Retina (tissue), 1 donor: Measurements from ENCODE around the gene MBOAT2.
A peak's percentile ranks its signal among the peaks of the same experiment; 100 is the strongest.

ENCODE experiments used
- DNase-seq: peaks from one replicate; pipeline ENCODE4 v3.0.0-alpha.2; 2016

MBOAT2 gene

GRCh38 chr2:9015998-9016397 is 12.5 kb upstream of the MBOAT2 start:
- DNase-seq: no peak

- DNase-seq: no peak
Observed at GRCh38 chr2:9013403-9013802, 9.9 kb upstream of the MBOAT2 start.

GRCh38 chr2:9010866-9011265 is 7.4 kb upstream of the MBOAT2 start:
- DNase-seq: no peak

- DNase-seq: no peak
Observed at GRCh38 chr2:9008951-9009664, 5.6 kb upstream of the MBOAT2 start.

GRCh38 chr2:9006368-9006767 is 2.9 kb upstream of the MBOAT2 start:
- no peak for DNase-seq

GRCh38 chr2:9004338-9005204 is 1.1 kb upstream of the MBOAT2 start:
- DNase-seq: no peak

GRCh38 chr2:9003366-9003615 is 193 bp downstream of the MBOAT2 start:
- DNase-seq: peak; percentile 40

GRCh38 chr2:9002637-9003365 is 683 bp downstream of the MBOAT2 start:
- peak; percentile 75 for DNase-seq

GRCh38 chr2:9002313-9002636 is 1.2 kb downstream of the MBOAT2 start:
- no peak for DNase-seq

- DNase-seq: no peak
Observed at GRCh38 chr2:9001778-9002177, 1.7 kb downstream of the MBOAT2 start.

GRCh38 chr2:9001229-9001628 is 2.3 kb downstream of the MBOAT2 start:
- DNase-seq: no peak

GRCh38 chr2:9000442-9000841 is 3.0 kb downstream of the MBOAT2 start:
- no peak for DNase-seq

GRCh38 chr2:8999797-9000196 is 3.7 kb downstream of the MBOAT2 start:
- DNase-seq: no peak

- DNase-seq: no peak
Observed at GRCh38 chr2:8999102-8999446, 4.4 kb downstream of the MBOAT2 start.

- no peak for DNase-seq
Observed at GRCh38 chr2:8998418-8999101, 4.9 kb downstream of the MBOAT2 start.

GRCh38 chr2:8997631-8998030 is 5.9 kb downstream of the MBOAT2 start:
- no peak for DNase-seq

GRCh38 chr2:8997108-8997507 is 6.4 kb downstream of the MBOAT2 start:
- DNase-seq: no peak

GRCh38 chr2:8996006-8996405 is 7.5 kb downstream of the MBOAT2 start:
- DNase-seq: no peak

GRCh38 chr2:8994386-8994785 is 9.1 kb downstream of the MBOAT2 start:
- DNase-seq: no peak

- no peak for DNase-seq
Observed at GRCh38 chr2:8993902-8994278, 9.6 kb downstream of the MBOAT2 start.

GRCh38 chr2:8993196-8993901 is 10.1 kb downstream of the MBOAT2 start:
- no peak for DNase-seq

GRCh38 chr2:8992643-8993042 is 10.8 kb downstream of the MBOAT2 start:
- DNase-seq: no peak

- DNase-seq: no peak
Observed at GRCh38 chr2:8989536-8990079, 13.9 kb downstream of the MBOAT2 start.
